GM18951 (cell line): ENCODE results near the gene C16orf82.
"Not testable (repeated sequence)": the region's sequence is repeated elsewhere in the genome, so short reads cannot be mapped to it uniquely, and the experiment has no call there.

Experiments used
- POLR2A ChIP-seq: IDR thresholded peaks from 4 replicates; pipeline ENCODE4 v1.6.1; 2011; ENCODE audit warnings: mild to moderate bottlenecking; ENCODE audit not compliant: insufficient read length, insufficient read depth; ENCODE audit errors: extremely low read depth
- in situ Hi-C: fragments of 300-500 bp; cut with MboI; formaldehyde crosslinking; loops from one replicate; pipeline ENCODE4 v1.12.0; 2022; ENCODE audit warnings: low sequenced_read_pairs, mixed read lengths, inconsistent platforms; ENCODE audit not compliant: unreplicated experiment

Gene C16orf82

GRCh38 chr16:27053996-27054395 is 12.7 kb upstream of the C16orf82 start:
- TF ChIP-seq POLR2A = no peak
- in situ Hi-C loops = no loop called here

- TF ChIP-seq POLR2A = no peak
- in situ Hi-C loops = no loop called here
Observed at GRCh38 chr16:27058299-27058698, 8.4 kb upstream of the C16orf82 start.

- in situ Hi-C loops = no loop called here
- no peak for TF ChIP-seq POLR2A
Observed at GRCh38 chr16:27070776-27071175, 4.0 kb downstream of the C16orf82 start.

GRCh38 chr16:27073733-27074132 is 7.0 kb downstream of the C16orf82 start:
- no peak for TF ChIP-seq POLR2A
- in situ Hi-C loops = no loop called here

GRCh38 chr16:27080895-27081294 is 14.2 kb downstream of the C16orf82 start:
- in situ Hi-C loops = no loop called here
- TF ChIP-seq POLR2A = no peak

GRCh38 chr16:27083861-27084261 is 17.1 kb downstream of the C16orf82 start:
- in situ Hi-C loops = no loop called here
- TF ChIP-seq POLR2A = no peak

- in situ Hi-C loops = no loop called here
- no peak for TF ChIP-seq POLR2A
Observed at GRCh38 chr16:27084307-27085028, 17.7 kb downstream of the C16orf82 start.

GRCh38 chr16:27085182-27085581 is 18.5 kb downstream of the C16orf82 start:
- no peak for TF ChIP-seq POLR2A
- in situ Hi-C loops = no loop called here

- in situ Hi-C loops = not testable (repeated sequence)
Observed at GRCh38 chr16:27086031-27086430, 19.3 kb downstream of the C16orf82 start.

- TF ChIP-seq POLR2A = no peak
- in situ Hi-C loops = no loop called here
Observed at GRCh38 chr16:27088216-27088615, 21.5 kb downstream of the C16orf82 start.

GRCh38 chr16:27096375-27096774 is 29.6 kb downstream of the C16orf82 start:
- no peak for TF ChIP-seq POLR2A
- in situ Hi-C loops = no loop called here

GRCh38 chr16:27097800-27098230 is 31.1 kb downstream of the C16orf82 start:
- in situ Hi-C loops = no loop called here
- TF ChIP-seq POLR2A = no peak

GRCh38 chr16:27098366-27099049 is 31.8 kb downstream of the C16orf82 start:
- no peak for TF ChIP-seq POLR2A
- in situ Hi-C loops = no loop called here
